ENCODE data around the gene UBE2S.
A peak's percentile ranks its signal among the peaks of the same experiment; 100 is the strongest.

Gene UBE2S

GRCh38 chr19:55366790-55367189 is 40.8 kb downstream of the UBE2S start:
- no peak for DNase-seq (ENCODE audit: low read depth in 1 of 2, low spot score in 1 of 2)

- DNase-seq (ENCODE audit: low read depth in 1 of 2, low spot score in 1 of 2) = no peak
Observed at GRCh38 chr19:55365964-55366363, 41.6 kb downstream of the UBE2S start.

GRCh38 chr19:55365245-55365644 is 42.3 kb downstream of the UBE2S start:
- DNase-seq (ENCODE audit: low read depth in 1 of 2, low spot score in 1 of 2) = no peak

- DNase-seq (ENCODE audit: low read depth in 1 of 2, low spot score in 1 of 2) = no peak
Observed at GRCh38 chr19:55362990-55363716, 44.4 kb downstream of the UBE2S start, which contains the start of gene GARIN5B. Gene GARIN5B, minus strand, starts transcription at chr19:55363260. Its CDS starts 194 bp downstream, at chr19:55363066.

- DNase-seq (ENCODE audit: low read depth in 1 of 2, low spot score in 1 of 2) = no peak
Observed at GRCh38 chr19:55362174-55362989, 45.2 kb downstream of the UBE2S start.

- no peak for DNase-seq (ENCODE audit: low read depth in 1 of 2, low spot score in 1 of 2)
Observed at GRCh38 chr19:55360902-55361301, 46.7 kb downstream of the UBE2S start.

GRCh38 chr19:55358943-55359908 is 48.4 kb downstream of the UBE2S start:
- no peak for DNase-seq (ENCODE audit: low read depth in 1 of 2, low spot score in 1 of 2)

- no peak for DNase-seq (ENCODE audit: low read depth in 1 of 2, low spot score in 1 of 2)
Observed at GRCh38 chr19:55358493-55358892, 49.1 kb downstream of the UBE2S start.

- no peak for DNase-seq (ENCODE audit: low read depth in 1 of 2, low spot score in 1 of 2)
Observed at GRCh38 chr19:55355213-55355821, 52.3 kb downstream of the UBE2S start.

- DNase-seq (ENCODE audit: low read depth in 1 of 2, low spot score in 1 of 2) = no peak
Observed at GRCh38 chr19:55354698-55355212, 52.8 kb downstream of the UBE2S start, which contains the start of gene COX6B2. Gene COX6B2, minus strand, starts transcription at chr19:55354719. Its CDS starts 198 bp downstream, at chr19:55354521.

GRCh38 chr19:55353803-55354697 is 53.5 kb downstream of the UBE2S start:
- peak in 1 of 2 donors; percentile 30 for DNase-seq (ENCODE audit: low read depth in 1 of 2, low spot score in 1 of 2)

- no peak for DNase-seq (ENCODE audit: low read depth in 1 of 2, low spot score in 1 of 2)
Observed at GRCh38 chr19:55353356-55353802, 54.2 kb downstream of the UBE2S start.

- DNase-seq (ENCODE audit: low read depth in 1 of 2, low spot score in 1 of 2) = no peak
Observed at GRCh38 chr19:55352549-55353145, 54.9 kb downstream of the UBE2S start.

GRCh38 chr19:55352040-55352439 is 55.5 kb downstream of the UBE2S start:
- DNase-seq (ENCODE audit: low read depth in 1 of 2, low spot score in 1 of 2) = no peak

- no peak for DNase-seq (ENCODE audit: low read depth in 1 of 2, low spot score in 1 of 2)
Observed at GRCh38 chr19:55350620-55351315, 56.8 kb downstream of the UBE2S start.

All from activated T-helper 1 cell treated with anti-CD3 and anti-CD28 coated beads, Interleukin-2, amount 50 U/mL, for 16 hours (primary cell).